Stimulated activated CD8-positive, alpha-beta memory T cell treated with anti-CD3 and anti-CD28 coated beads, Interleukin-12 subunit alpha, Interleukin-12 subunit beta, amount 100 ng/mL, for 24 hours (primary cell): ENCODE results near the gene GNLY.

Experiments used
- DNase-seq: peaks from one replicate; pipeline ENCODE4 v3.0.0-alpha.2; 2020; ENCODE audit errors: extremely low read depth

GNLY gene

GRCh38 chr2:85728883-85729824 lies 35.0 kb downstream of the GNLY start:
- DNase-seq, result peak; percentile 44

DNA sequence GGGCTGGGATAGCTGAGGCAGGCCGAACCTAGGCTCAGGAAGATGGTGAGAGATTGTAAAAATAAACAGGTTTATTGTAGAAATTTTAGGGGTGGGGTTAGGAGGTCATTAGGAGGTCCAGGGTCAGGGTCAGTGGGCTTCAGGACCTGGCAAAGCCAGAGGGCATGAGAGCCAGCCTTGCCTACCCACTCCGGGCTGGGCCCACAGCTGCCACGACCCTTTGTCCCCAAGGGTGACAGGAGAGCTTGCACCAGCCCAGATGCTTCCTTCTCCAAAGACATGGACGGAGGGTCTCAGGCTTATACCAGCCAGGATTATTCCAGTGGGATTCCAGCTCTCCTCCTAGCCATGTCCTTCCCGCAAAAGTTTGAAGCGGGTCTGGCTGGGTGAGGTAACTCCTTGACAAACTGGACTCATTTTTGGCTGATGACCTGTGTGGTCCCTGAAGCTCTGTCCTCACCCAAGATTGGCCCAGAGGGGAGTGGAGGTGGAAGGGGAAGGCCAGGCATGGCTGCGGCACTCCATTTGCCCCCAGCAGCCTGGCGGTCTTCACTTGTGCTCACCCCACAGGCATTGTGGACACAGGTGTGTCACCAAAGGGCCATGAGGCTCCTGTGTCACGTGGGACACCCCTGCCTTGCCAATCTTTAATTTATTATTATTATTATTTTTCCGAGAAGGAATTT lies 35.8 kb downstream of the GNLY start:
- no peak for DNase-seq

DNA sequence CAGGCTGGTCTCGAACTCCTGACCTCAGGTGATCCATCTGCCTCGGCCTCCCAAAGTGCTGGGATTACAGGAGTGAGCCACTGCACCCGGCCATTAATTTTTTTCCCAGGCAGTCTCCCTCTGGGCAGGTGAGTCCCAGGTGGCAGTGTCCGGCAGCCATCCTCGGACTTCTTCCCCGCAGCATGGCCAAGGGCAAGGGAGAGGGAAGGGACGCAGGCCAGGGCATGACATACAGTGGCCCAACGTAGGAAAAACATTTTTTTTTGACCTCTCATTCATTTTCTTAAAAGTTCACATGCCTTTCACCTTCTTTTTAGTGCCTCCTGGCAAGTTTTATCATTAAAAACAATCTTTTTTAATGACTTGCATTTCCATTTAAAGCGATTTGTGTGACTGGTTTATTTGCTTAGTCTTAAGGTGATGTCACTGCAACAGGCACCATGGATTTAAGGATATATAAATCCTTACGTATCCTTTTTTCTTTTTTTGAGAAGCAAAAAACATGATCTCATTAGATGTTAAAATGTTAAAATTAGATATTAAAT lies 36.6 kb downstream of the GNLY start:
- no peak for DNase-seq

DNA sequence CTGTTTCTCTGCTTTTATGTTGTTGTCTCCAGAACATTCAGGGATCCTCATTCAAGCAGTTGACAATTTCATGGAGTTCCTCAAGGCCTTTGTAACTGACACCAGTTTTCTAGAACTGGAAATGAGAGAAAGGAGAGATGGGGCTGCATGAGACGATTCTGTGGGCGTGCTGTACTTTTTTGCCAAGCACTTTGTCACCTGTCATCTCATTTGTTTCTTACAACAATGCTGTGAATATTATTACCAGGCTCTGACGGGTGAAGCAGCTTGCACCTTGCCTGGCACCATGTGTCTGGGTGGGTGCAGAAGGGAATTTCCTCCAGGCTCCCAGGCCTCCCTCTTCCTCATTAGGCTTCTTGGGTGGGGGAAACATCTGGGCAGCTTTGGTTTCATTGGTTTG lies 37.4 kb downstream of the GNLY start:
- DNase-seq, result no peak

DNA sequence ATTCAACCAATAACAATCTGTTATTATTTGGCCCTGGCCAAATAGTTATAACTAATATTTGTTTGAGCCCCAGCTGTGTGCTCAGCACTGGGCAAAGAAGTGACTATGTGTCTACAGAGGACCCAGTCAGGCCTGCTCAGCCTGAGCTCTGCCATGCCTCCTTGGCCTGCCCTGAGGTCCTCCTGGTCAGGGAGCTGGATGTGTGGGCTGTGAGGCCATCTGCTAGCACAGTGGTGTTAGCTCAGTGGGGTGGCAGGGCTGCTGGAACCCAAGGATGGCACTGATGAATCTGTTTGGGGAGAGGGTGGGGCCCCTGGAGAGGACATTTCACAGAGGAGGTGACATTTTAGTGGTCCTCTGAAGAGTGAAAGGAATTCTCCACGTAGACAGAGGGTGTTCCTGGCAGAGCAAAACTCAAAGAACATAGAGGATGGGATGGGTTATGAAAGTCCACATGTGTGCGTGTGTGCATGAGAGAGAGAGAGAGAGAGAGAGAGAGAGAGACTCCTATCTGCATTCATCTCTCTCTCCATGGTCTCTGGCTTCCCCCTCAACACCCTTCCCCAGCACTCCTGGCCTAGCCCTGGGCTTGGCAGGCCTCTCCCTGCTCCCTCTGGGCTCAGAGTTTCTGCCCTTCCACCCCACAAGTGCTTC lies 38.4 kb downstream of the GNLY start:
- DNase-seq, result no peak

DNA sequence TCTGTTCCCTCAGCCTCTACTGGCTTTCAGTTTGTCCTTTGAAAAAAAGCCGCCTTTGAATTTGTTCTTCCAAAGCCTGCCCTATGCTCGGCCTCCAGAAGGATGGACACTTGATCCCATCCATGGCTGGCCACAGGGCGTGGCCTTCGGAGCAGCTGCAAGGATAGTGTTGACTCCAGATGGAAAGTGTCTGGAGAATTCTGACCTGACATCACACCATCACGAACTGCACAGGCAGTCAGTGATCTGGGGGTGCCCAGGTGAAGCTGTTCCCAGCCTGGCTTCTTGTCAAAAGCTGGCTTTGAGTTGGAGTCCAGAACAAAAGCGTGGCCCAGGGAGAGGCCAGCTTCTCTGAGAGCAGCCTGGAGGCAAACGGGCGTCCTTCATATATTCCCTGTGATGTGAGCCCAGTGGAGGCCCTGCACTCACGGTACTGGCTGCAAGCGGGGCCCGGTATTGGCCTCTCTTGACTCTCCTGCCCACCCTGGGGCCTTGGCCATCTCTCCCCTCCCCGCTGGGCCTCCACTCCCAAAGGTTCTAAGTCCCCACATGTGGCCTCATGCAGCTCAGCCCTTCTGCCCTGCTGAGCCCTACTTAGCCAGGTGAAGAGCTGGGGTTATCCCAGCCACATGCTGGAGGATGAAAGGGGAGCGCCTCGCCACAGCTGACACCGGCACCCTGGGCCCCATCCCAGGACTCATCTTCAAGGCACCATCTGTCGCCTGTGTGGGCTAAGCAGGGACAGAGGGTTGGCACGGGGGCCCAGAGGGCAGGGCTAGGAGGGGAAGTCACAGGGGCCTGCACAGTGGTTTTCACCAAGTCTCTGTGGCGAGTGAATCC lies 39.2 kb downstream of the GNLY start:
- no peak for DNase-seq

DNA sequence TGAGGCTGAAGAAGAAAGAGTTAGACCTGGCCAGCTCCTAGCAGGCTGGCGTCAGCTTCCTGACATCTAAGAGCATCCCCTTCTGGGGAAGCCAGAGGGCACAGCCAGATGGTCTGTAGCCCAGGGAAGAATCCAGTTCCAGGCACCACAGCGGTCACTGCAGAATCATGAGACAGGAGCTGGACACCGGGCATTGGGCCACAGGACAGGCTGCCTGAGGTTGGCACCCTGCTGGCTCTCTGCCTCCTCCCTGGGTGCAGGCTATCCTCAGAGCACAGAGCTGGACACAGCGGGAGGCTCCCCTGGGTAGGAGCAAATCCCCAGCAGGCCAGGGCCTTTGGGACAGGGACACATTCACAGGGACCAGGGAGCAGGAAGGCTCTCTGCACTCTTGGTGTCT lies 39.9 kb downstream of the GNLY start:
- DNase-seq, result no peak

DNA sequence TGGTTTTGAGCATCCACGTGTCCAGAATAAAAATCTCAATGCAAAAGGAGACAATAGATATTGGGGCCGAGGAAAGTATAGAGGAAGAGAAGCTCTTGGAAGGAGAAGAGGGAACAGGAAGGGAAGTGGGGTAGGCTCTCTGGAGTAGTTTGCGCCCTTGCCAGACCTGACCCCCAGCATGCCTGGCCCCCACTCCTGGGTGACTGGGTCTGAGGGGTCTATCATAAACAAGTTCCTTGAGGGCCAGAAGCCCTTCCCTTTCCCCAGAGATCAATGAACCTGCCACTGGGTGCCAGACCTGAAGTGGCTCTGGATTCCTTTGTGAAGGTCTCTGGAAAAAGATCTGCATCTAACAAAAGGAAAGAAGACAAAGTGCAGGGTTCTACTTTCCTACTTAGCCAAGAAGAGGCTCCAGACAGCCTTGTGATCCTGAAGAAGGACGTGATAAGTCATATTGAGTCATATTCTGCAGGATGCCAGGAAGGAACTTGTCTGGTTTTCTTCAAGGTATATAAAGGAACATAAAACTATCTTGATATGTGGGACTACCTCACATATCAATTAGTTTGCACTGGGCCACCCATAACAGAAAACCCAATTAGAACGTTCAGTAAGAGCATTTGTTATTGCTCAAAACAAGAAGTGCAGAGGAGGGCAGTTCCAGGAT lies 40.9 kb downstream of the GNLY start:
- no peak for DNase-seq

DNA sequence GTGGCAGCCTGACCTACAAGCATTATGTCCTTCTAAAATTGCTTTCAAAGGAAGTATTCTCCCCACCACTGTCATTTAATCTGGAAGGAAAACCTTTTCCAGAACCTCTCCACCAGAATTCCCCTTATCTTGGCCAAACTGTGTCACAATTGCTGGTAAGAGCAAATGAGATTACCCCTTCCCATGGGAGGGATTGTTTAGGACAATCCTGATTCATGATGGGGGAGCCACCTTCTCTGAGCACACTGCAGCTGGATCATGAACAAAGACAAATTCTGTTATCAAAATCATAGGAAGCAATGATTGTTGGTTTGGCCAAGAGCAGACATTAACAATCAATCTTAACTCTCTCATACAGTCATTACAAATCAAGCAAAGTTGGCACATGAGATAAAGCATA lies 41.5 kb downstream of the GNLY start:
- no peak for DNase-seq

- DNase-seq, result no peak
Measured at GRCh38 chr2:85736456-85737355, 42.5 kb downstream of the GNLY start.

DNA sequence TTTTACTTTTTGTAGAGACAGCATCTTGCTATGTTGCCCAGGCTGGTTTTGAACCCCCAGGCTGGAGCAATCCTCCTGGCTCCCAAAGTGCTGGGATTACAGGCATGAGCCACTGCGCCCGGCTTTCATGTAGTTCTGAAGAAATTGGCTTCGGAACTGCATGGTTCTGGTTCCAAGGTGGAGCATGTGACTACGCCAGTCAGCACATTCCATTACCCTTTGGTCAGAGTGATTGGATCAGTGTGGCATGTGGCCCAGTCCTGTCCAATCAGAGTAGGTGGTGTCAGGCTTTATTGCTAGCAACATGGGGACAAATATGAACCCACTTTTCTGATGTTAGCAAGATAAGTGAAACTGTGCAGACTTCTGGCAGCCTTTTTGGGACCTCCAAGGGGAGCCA lies 43.3 kb downstream of the GNLY start:
- no peak for DNase-seq

DNA sequence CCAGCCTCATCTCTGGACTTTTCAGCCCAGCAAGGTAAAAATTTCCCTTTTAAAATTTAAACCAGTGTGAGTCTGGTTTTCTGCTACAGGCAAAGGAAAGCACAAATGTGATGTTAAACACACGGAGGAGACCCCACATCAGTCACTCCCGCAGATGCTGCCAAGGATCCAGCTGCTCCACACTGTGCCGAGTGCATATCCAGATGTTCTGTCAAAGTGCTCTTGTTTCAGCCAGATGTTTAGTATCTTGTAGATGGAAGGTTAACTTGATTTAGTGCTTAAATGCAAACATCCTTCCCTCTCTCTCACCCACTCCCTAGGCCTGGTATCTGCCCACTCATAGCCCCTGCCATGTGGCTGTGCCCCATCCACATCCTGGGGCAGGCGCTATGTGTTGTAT lies 43.8 kb downstream of the GNLY start:
- DNase-seq, result no peak

DNA sequence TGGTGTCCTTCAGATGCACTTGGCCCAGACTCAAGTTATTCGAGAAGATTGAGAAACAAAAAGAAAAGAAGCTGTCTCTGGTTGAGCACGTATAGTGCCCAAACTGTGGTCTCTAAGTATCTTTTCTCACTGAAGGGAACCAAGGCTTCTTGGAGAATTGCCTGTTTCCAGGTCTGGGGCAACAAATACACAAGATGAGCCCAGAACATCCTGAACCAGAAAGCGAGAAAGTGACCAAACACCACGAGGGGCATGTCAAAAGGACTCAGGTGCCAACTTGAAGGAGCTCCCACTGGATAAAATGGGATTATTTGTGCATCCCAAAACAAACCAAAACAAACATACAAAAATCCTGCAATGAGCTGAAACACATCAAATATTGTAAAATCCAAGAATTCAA lies 46.0 kb downstream of the GNLY start:
- no peak for DNase-seq

GRCh38 chr2:85741211-85741832 lies 47.2 kb downstream of the GNLY start:
- DNase-seq, result no peak

GRCh38 chr2:85741833-85742455 lies 47.8 kb downstream of the GNLY start:
- no peak for DNase-seq

DNA sequence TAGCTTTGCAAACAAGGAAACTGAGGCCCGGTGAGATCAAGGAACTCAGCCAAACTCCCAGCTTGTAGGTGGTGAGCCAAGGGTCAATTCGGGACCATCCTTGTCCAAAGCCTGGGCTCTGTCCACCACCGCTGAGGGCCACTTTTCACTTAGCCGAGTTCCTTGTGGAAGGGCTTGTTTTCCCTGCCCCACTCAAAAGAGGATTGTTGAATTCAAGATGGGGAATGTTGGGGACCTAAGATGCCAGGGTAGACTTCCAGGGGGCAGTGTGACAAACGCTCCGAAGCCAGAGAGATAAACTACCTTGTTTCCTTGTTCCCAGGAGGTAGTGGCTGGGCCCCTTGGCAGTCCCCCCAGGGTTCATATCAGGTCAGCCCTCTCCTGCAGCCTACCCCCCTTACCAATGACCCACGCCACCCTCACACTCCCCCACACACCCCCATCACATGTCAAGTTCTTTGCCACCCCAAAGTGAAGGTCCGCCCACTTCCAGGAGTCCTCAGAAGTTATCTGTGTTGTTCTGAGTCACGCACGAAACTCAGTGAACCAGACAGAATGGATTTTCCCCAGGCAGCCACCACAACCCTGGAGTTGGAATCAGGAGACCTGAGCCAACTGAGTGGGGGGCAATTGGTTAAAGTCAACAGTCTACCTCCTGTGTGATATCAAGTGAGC lies 49.3 kb downstream of the GNLY start:
- DNase-seq, result no peak

DNA sequence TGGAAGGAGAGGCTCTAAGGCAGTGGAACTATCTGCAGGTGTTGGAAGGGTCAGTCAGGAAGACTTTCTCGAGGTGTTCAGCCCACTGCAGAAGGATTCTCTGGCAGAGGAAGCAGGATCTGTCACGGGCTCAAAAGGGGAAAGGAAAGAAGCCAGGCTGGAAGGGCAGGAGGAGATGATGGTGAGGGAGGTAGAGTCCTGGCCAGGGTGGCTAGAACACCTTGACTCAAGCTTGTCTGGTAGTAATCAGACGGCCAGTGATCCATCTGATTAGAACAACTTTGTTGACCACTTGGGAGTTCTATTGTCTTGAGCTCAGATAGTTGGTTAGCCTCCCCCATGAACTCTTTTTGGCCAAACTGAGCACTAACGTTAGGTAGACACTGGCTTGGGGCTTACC lies 49.9 kb downstream of the GNLY start:
- DNase-seq, result no peak
